GM12878 (cell line): ENCODE measurements around the gene CASK. TPM values are rescaled to one million over a fixed set of nuclear protein-coding genes. Genes with fewer than 3 reads are reported as not detected.

Source experiments
- ATAC-seq: fragments of 200-7000 bp; cut with Tn5 transposase; 3 replicates; pipeline ENCODE4 v1.9.1; 2020; ENCODE audit warnings: mild to moderate bottlenecking, moderate library complexity
- BruUV-seq: library from RNA; stranded (reverse); fragments of 400-500 nt; replicated peaks from 2 replicates; lab custom pipeline; 2021; lab: Mats Ljungman, UMichigan
- CTCF ChIA-PET: fragments of 300-600 bp; sonication (Branson Sonifier 250); formaldehyde crosslinking; extraction: SDS; loops from one replicate; lab custom pipeline; 2021; ENCODE audit warnings: inconsistent platforms; lab: Yijun Ruan, JAX
- POLR2A ChIA-PET: fragments of 350-600 bp; formaldehyde crosslinking; extraction: SDS; loops from one replicate; lab custom pipeline; 2021; ENCODE audit warnings: inconsistent platforms; lab: Charles Lee
- RAD21 ChIA-PET: fragments of 300-600 bp; sonication (Branson Sonifier 250); formaldehyde crosslinking; loops from one replicate; lab custom pipeline; 2023; ENCODE audit warnings: antibody characterized with exemption; ENCODE audit not compliant: unreplicated experiment; lab: Charles Lee
- SMC1A ChIA-PET: fragments of 300-600 bp; sonication (Branson Sonifier 250); formaldehyde crosslinking; loops from one replicate; lab custom pipeline; 2023; ENCODE audit not compliant: unreplicated experiment, uncharacterized antibody; lab: Charles Lee
- DNase-seq: peaks from one replicate; pipeline ENCODE4 v3.0.0-alpha.2; 2011; ENCODE audit warnings: low read depth, low spot score
- FAIRE-seq: peaks from 3 replicates; lab custom pipeline; 2011; peaks lifted over from hg19 to GRCh38; lab: Jason Lieb, UNC
- H2AFZ ChIP-seq: 2 replicates; pipeline ENCODE4 v1.6.0; 2011; ENCODE audit warnings: low read depth, low read length, control low read depth; ENCODE audit not compliant: control insufficient read depth
- H3K27ac ChIP-seq: 2 replicates; pipeline ENCODE4 v1.5.1; 2011; ENCODE audit warnings: control low read depth; ENCODE audit not compliant: control insufficient read depth, insufficient read depth
- H3K27me3 ChIP-seq, 2 experiments: replicated peaks in 1 of 2; 2 replicates each; pipeline versions ENCODE4 v1.6.0 to v1.6.1; 2011; ENCODE audit warnings: low read length in 1 of 2; ENCODE audit not compliant: control insufficient read depth in 2 of 2, insufficient read depth in 2 of 2
- H3K36me3 ChIP-seq, 2 experiments: 2 replicates each; pipeline ENCODE4 v1.5.1; 2011; ENCODE audit warnings: low read length in 1 of 2; ENCODE audit not compliant: control insufficient read depth in 2 of 2, insufficient read depth in 2 of 2
- H3K4me1 ChIP-seq: 2 replicates; pipeline ENCODE4 v1.6.1; 2011; ENCODE audit warnings: mild to moderate bottlenecking, low read length, moderate library complexity, mixed read lengths; ENCODE audit not compliant: control insufficient read depth, insufficient read depth
- H3K4me2 ChIP-seq: 2 replicates; pipeline ENCODE4 v1.6.0; 2011; ENCODE audit warnings: control low read depth; ENCODE audit not compliant: control insufficient read depth, insufficient read depth
- H3K4me3 ChIP-seq: fragments of 200-600 bp; sonication (generic); 2 replicates; pipeline ENCODE4 v1.5.1; 2016
- H3K79me2 ChIP-seq: 2 replicates; pipeline ENCODE4 v1.6.0; 2011; ENCODE audit warnings: low read length; ENCODE audit not compliant: control insufficient read depth, insufficient read depth
- H3K9ac ChIP-seq: 2 replicates; pipeline ENCODE4 v1.8.0; 2011; ENCODE audit warnings: low read length, control low read depth, mixed read lengths; ENCODE audit not compliant: control insufficient read depth, insufficient read depth
- H3K9me3 ChIP-seq: replicated peaks from 3 replicates; pipeline ENCODE4 v1.5.1; 2011; ENCODE audit warnings: mild to moderate bottlenecking, low read length; ENCODE audit not compliant: control insufficient read depth, insufficient read depth
- H4K20me1 ChIP-seq: 2 replicates; pipeline ENCODE4 v1.6.0; 2011; ENCODE audit not compliant: control insufficient read depth, insufficient read depth
- BACH1 ChIP-seq: fragments of 450-650 bp; IDR thresholded peaks from 2 replicates; pipeline ENCODE4 v1.6.1; 2017; ENCODE audit warnings: mild to moderate bottlenecking, borderline replicate concordance
- E4F1 ChIP-seq: fragments of 450-650 bp; IDR thresholded peaks from 2 replicates; pipeline ENCODE4 v1.6.1; 2018; ENCODE audit warnings: borderline replicate concordance, mild to moderate bottlenecking; ENCODE audit not compliant: partially characterized antibody
- FOXM1 ChIP-seq: IDR thresholded peaks from 2 replicates; pipeline ENCODE4 v1.6.1; 2012; ENCODE audit warnings: low read depth, mild to moderate bottlenecking, inconsistent platforms, low read length, moderate library complexity
- KAT2A ChIP-seq: conservative IDR thresholded peaks from 2 replicates; pipeline ENCODE4 v1.6.1; 2011; ENCODE audit warnings: low read depth, low read length; ENCODE audit not compliant: control insufficient read depth
- MYC ChIP-seq: IDR thresholded peaks from 2 replicates; pipeline ENCODE4 v1.6.1; 2011; ENCODE audit warnings: mild to moderate bottlenecking, low read length, moderate library complexity, inconsistent platforms; ENCODE audit not compliant: insufficient read depth, insufficient replicate concordance, insufficient read length, severe bottlenecking
- NFYA ChIP-seq: IDR thresholded peaks from 2 replicates; pipeline ENCODE4 v1.6.1; 2011; ENCODE audit warnings: low read depth, mild to moderate bottlenecking, low read length, improper control_type of control experiment, borderline replicate concordance
- NR2C1 ChIP-seq: fragments of 450-650 bp; IDR thresholded peaks from 2 replicates; pipeline ENCODE4 v1.6.1; 2017; ENCODE audit warnings: antibody characterized with exemption, mild to moderate bottlenecking, moderate library complexity
- POU2F2 ChIP-seq: IDR thresholded peaks from 3 replicates; pipeline ENCODE4 v1.6.1; 2011; ENCODE audit warnings: low read depth, mild to moderate bottlenecking, low read length, borderline replicate concordance
- SIN3A ChIP-seq: IDR thresholded peaks from 2 replicates; pipeline ENCODE4 v1.6.1; 2012; ENCODE audit warnings: low read depth, low read length, improper control_type of control experiment
- SUPT20H ChIP-seq: IDR thresholded peaks from 2 replicates; pipeline ENCODE4 v1.6.1; 2011; ENCODE audit warnings: low read depth, mild to moderate bottlenecking, low read length, moderate library complexity, borderline replicate concordance; ENCODE audit not compliant: control insufficient read depth
- SUZ12 ChIP-seq: fragments of 200-600 bp; sonication (generic); IDR thresholded peaks from one replicate; pipeline ENCODE4 v1.6.1; 2018; ENCODE audit warnings: antibody characterized with exemption, mild to moderate bottlenecking; ENCODE audit not compliant: unreplicated experiment
- WGBS: methylation state at CpG from one replicate; pipeline ENCODE4 v1.1.6; 2016; ENCODE audit warnings: low lambda C conversion rate; ENCODE audit not compliant: insufficient replicate concordance, insufficient coverage; ENCODE audit errors: missing lambda C conversion rate; 5-methylcytosine and 5-hydroxymethylcytosine counted together
- in situ Hi-C: fragments of 300-500 bp; cut with MboI; formaldehyde crosslinking; loops from 9 replicates; pipeline ENCODE4 v1.14.3; 2018; ENCODE audit warnings: mixed read lengths
- intact Hi-C: fragments of 100-400 bp; cut with micrococcal nuclease; formaldehyde crosslinking; loops from one replicate; pipeline ENCODE4 v1.14.2; 2022; ENCODE audit not compliant: unreplicated experiment
- polyA plus RNA-seq, 11 experiments: library from polyadenylated mRNA; depleted of rRNA in 4 of 11; unstranded in 6 of 11; stranded (reverse) in 5 of 11; fragments of >200 nt; fragmentation: Nextera tagmentation in 4 of 11; fragmentation: Illumina TruSeq in 1 of 11; extraction: Ambion mirVana in 4 of 11; extraction: Trizol in 1 of 11; gene quantifications; 1 replicate in 1 of 11; 2 replicates in 10 of 11; pipeline versions ENCODE4 v1.2.1 to v1.2.3, GENCODE V29; 2011 to 2016; ENCODE audit warnings: inconsistent platforms in 2 of 11, missing spikeins in 2 of 11, low read depth in 1 of 11
- total RNA-seq, 4 experiments: library from RNA; depleted of rRNA in 3 of 4; stranded (reverse); fragments of >200 nt in 3 of 4; fragmentation: Illumina TruSeq in 1 of 4; extraction: Trizol in 1 of 4; gene quantifications; 2 replicates each; pipeline versions ENCODE4 v1.2.1 to v1.2.3, GENCODE V29; 2013 to 2021
- TF ChIP-seq, protein P1 (sequence below): fragments of 450-650 bp; IDR thresholded peaks from 2 replicates; pipeline ENCODE4 v1.6.1; 2017; ENCODE audit warnings: mild to moderate bottlenecking, moderate library complexity
- TF ChIP-seq, protein P2 (sequence below): IDR thresholded peaks from 2 replicates; pipeline ENCODE4 v1.6.1; 2012; ENCODE audit warnings: low read depth, low read length, improper control_type of control experiment
- TF ChIP-seq, protein P3 (sequence below): fragments of 150-350 bp; IDR thresholded peaks from 2 replicates; pipeline ENCODE4 v1.6.1; 2014; ENCODE audit warnings: mild to moderate bottlenecking, low read depth, low read length

The CASK gene
- total and polyA plus RNA-seq, 10 of the 15 experiments (the other 5 are each of a cell fraction or from before 2014, with no cell fraction given) = 0.60 to 45.9 (median 4.8) TPM

- intact Hi-C loops = loop anchor here (2.0 to 10.0 kb wide), 2 partner anchors 61 to 395 kb away; partner anchors contain the start of gene DDX3X
- no peak overlapping the region for H2AFZ ChIP-seq
- FAIRE-seq (no peak), ATAC-seq (no peak), DNase-seq (no peak)
- 24% methylated on average over 2 of the region's 2 CpGs for WGBS
- H3K27ac ChIP-seq = no peak overlapping the region
- BruUV-seq = no TSS peak
- H3K4me1 ChIP-seq = peaks cover 10% of the 10 kb centered on the region
- H3K36me3 ChIP-seq = no peaks in the 10 kb centered on the region
- no peaks in the 10 kb centered on the region for H3K9me3 ChIP-seq
- in situ Hi-C loops = no loop called here
- POLR2A ChIA-PET = interaction anchor here (2.2 kb wide), 1 partner anchor 24 kb away, joined by 5 read pairs; no protein-coding TSS in a partner anchor
- H4K20me1 ChIP-seq = no peaks in the 10 kb centered on the region
- CTCF ChIA-PET = interaction anchor here (1.2 to 1.3 kb wide), 2 partner anchors 24 to 29 kb away, joined by 3 to 4 read pairs; no protein-coding TSS in a partner anchor
- H3K4me3 ChIP-seq = no peak overlapping the region
- no peaks in the 10 kb centered on the region for H3K79me2 ChIP-seq
- H3K4me2 ChIP-seq = no peak overlapping the region
- RAD21 ChIA-PET = interaction anchor here (1.8 kb wide), 1 partner anchor 24 kb away, joined by 5 read pairs; no protein-coding TSS in a partner anchor
- no peak overlapping the region for H3K9ac ChIP-seq
- SMC1A ChIA-PET = interaction anchor here (0.6 to 1.2 kb wide), 3 partner anchors 8 to 122 kb away, joined by 3 to 4 read pairs (median 3); no protein-coding TSS in a partner anchor
- H3K27me3 ChIP-seq = no peaks in the 10 kb centered on the region
- TF ChIP-seq MYC = no peak
- no peak for TF ChIP-seq NR2C1
- no peak for TF ChIP-seq SIN3A
- no peak for TF ChIP-seq E4F1
- no peak for TF ChIP-seq POU2F2
- TF ChIP-seq, protein P1, sequence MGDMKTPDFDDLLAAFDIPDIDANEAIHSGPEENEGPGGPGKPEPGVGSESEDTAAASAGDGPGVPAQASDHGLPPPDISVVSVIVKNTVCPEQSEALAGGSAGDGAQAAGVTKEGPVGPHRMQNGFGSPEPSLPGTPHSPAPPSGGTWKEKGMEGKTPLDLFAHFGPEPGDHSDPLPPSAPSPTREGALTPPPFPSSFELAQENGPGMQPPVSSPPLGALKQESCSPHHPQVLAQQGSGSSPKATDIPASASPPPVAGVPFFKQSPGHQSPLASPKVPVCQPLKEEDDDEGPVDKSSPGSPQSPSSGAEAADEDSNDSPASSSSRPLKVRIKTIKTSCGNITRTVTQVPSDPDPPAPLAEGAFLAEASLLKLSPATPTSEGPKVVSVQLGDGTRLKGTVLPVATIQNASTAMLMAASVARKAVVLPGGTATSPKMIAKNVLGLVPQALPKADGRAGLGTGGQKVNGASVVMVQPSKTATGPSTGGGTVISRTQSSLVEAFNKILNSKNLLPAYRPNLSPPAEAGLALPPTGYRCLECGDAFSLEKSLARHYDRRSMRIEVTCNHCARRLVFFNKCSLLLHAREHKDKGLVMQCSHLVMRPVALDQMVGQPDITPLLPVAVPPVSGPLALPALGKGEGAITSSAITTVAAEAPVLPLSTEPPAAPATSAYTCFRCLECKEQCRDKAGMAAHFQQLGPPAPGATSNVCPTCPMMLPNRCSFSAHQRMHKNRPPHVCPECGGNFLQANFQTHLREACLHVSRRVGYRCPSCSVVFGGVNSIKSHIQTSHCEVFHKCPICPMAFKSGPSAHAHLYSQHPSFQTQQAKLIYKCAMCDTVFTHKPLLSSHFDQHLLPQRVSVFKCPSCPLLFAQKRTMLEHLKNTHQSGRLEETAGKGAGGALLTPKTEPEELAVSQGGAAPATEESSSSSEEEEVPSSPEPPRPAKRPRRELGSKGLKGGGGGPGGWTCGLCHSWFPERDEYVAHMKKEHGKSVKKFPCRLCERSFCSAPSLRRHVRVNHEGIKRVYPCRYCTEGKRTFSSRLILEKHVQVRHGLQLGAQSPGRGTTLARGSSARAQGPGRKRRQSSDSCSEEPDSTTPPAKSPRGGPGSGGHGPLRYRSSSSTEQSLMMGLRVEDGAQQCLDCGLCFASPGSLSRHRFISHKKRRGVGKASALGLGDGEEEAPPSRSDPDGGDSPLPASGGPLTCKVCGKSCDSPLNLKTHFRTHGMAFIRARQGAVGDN = no peak
- TF ChIP-seq KAT2A = no peak
- TF ChIP-seq SUPT20H = no peak
- no peak for TF ChIP-seq SUZ12
- TF ChIP-seq, protein P2, sequence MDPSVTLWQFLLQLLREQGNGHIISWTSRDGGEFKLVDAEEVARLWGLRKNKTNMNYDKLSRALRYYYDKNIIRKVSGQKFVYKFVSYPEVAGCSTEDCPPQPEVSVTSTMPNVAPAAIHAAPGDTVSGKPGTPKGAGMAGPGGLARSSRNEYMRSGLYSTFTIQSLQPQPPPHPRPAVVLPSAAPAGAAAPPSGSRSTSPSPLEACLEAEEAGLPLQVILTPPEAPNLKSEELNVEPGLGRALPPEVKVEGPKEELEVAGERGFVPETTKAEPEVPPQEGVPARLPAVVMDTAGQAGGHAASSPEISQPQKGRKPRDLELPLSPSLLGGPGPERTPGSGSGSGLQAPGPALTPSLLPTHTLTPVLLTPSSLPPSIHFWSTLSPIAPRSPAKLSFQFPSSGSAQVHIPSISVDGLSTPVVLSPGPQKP = no peak
- no peak for TF ChIP-seq BACH1
- no peak for TF ChIP-seq NFYA
- no peak for TF ChIP-seq FOXM1
- TF ChIP-seq, protein P3, sequence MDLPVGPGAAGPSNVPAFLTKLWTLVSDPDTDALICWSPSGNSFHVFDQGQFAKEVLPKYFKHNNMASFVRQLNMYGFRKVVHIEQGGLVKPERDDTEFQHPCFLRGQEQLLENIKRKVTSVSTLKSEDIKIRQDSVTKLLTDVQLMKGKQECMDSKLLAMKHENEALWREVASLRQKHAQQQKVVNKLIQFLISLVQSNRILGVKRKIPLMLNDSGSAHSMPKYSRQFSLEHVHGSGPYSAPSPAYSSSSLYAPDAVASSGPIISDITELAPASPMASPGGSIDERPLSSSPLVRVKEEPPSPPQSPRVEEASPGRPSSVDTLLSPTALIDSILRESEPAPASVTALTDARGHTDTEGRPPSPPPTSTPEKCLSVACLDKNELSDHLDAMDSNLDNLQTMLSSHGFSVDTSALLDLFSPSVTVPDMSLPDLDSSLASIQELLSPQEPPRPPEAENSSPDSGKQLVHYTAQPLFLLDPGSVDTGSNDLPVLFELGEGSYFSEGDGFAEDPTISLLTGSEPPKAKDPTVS = no peak
Measured at GRCh38 chrX:41730081-41730480, 193.3 kb downstream of the CASK start.
